Limb (tissue), 2 donors: ENCODE results near the gene TGM6.

Experiments
- DNase-seq, 2 donors: peaks; one replicate each; pipeline ENCODE4 v3.0.0-alpha.2; 2016; ENCODE audit errors: extremely low spot score in 2 of 2

The TGM6 gene

GRCh38 chr20:2453792-2454191 is 73.1 kb downstream of the TGM6 start:
- DNase-seq: no peak

DNA sequence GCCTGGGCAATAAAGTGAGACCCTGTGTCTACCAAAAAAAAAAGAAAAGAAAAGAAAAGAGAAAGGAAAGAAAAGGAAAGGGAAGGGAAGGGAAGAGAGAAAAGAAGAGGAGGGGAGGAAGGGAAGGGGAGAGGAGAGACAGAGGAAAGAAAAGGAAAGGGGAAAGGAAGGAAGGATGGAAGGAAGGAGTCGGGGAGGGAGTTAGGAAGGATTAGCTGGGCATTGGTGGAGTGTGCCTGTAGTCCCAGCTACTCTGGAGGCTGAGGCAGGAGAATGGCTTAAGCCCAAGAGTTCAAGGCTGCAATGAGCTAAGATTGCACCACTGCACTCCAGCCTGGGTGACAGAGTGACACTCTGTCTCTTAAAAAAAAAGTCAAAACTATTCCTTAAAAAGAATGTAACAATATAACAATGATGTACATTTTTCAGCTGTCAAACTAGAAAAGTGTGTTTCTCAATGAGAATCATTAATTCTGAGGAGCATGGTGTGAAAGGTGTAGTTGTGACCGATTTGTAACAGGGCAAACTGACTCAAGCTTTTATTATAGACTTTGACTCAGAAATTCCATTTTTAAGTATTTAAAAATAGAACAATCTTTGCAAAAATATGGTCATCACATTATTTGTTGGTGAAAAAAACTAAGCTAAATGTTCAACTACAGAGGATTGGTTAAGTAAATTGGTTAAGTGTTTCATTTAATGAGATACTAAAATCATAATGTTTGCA is 75.2 kb downstream of the TGM6 start:
- no peak for DNase-seq

GRCh38 chr20:2458919-2459499 is 78.3 kb downstream of the TGM6 start:
- DNase-seq: no peak

DNA sequence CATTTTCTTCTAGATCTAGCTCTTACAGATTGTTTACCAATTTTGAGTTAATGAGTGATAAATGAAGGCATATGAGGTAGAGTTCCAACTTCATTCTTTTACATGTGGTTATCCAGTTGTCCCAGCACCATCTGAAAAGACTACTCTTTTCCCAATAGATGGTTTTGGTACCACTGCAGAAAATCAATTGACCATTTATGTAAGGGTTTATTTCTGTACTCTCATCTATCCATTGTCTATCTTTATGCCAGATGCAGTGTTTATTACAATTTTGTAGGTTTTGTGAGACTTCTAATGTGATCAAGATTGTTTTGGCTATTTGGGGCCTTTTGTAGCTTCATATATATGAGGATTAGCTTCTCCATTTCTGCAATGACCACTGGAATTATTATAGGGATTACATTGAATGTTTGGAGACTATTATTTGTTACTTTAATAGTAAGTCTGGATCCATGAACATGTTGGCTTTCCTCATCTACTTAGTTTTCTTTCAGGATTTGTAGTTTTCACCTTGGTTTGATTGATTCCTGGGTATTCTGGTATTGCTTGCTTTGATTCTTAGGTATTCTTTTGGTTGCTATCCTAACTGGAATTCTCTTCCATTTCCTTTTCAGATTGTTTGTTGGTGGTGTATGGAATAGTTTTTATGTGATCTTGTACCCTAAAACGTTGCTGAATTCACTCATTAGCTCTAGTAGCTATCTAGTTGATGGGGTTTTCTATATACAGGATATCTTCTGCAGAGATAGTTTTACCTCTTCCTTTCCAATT is 79.5 kb downstream of the TGM6 start:
- DNase-seq: no peak

DNA sequence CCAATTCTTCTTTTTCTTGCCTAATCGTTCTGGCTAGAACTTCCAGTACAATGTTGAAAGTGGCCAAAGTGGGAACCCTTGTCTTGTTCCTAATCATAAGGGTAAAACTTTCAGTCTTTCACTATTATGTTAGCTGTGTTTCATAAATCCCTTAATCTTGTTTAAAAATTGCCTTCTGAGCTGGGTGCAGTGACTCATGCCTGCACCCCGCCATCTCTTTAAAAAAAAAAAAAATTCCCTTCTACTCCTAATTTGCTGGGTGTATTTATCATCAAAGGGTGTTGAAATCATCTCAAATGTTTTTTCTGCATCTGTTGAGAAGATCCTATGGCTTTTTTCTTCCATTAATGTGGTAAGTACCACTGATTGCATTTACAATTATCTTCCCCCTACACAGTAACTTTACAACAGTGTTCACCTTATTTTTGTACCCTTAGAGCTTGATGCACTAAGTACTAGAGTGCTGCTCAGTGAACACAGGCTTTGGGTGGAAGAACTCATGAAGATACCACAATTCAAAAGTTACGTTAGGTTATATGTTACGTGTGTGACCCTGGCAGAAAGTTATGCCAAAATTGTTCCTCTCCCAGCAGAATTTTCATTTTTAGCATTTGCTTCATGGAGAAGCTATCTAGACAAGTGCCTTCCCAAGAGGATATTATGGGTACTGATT is 80.2 kb downstream of the TGM6 start:
- no peak for DNase-seq

- no peak for DNase-seq
These were observed 81.8 kb downstream of the TGM6 start for GRCh38 chr20:2462484-2462883.

DNA sequence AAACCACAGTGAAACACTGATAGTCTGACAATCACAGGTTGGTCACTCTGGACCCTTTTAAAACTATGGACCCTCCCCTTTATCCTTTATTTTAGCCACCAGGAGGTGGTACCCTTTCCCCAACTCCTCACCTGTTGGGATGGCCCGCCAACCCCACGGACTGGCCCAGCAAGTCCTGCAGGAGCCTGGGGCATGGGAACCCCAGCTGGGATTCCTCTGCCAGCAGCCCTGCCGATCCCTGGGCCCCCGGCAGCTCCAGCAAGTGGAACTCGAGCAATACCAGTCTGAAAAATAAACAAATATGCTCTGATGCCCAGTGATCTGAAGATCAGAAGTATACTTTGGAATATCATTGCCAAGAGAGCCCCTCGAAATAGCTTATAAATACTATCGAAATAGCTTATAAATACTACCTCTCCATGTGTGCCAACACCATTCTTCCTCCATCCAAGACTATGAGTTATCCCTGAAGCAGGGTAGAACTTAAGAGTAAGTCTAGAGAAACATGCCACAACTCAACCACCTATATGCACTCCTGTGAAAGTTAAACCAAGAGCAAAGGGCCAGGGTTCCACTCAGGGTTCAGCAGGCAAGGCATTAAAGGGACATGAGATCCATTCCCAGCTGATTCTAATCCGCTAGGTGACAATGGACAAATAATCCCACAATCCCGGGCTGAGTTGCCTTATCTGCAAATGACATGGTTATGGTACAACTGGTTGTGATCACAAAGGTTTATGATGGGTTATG is 83.1 kb downstream of the TGM6 start:
- no peak for DNase-seq

GRCh38 chr20:2465100-2465499 is 84.4 kb downstream of the TGM6 start:
- no peak for DNase-seq

DNA sequence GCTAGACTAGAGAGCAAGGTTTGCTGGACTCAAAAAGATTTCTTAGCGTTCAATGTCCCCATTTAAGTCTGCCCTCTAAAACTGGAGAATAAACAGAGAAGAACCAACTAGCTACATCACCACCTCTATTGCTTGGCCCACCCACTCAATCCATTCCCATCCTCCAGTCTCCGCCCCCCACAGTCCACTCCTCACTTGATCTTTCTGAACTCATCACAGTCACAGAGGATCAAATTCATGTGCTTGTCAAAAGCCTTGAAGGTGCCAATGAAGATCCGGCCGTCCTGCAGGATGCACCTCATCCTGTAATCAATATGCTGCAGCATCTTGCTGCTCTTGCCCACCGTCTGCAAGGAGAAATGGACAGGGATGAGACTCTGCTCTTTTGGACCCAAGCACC is 86.7 kb downstream of the TGM6 start:
- DNase-seq: no peak

GRCh38 chr20:2468581-2469407 is 88.1 kb downstream of the TGM6 start:
- no peak for DNase-seq

DNA sequence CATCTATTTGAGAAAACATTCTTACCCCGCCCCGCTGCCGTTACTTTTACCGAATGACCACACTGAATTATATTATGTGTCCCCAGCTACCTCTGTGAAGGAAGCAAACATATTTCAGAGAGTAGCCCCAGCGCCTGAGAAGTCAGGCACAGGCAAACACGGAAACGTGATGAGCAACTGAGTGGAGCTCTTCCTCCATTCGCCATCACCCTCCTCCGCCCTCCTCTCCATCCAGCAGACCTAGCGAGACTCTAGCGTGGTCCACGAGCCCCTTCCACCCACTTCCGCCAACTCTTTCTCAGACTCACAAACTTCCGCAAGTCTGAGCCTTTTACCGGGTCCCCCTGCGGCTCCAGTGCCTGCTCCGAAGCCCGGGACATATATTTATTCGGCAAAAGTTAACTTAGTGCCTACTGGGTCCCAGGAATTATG is 89.3 kb downstream of the TGM6 start:
- DNase-seq: peak in 1 of 2 donors; percentile 19

DNA sequence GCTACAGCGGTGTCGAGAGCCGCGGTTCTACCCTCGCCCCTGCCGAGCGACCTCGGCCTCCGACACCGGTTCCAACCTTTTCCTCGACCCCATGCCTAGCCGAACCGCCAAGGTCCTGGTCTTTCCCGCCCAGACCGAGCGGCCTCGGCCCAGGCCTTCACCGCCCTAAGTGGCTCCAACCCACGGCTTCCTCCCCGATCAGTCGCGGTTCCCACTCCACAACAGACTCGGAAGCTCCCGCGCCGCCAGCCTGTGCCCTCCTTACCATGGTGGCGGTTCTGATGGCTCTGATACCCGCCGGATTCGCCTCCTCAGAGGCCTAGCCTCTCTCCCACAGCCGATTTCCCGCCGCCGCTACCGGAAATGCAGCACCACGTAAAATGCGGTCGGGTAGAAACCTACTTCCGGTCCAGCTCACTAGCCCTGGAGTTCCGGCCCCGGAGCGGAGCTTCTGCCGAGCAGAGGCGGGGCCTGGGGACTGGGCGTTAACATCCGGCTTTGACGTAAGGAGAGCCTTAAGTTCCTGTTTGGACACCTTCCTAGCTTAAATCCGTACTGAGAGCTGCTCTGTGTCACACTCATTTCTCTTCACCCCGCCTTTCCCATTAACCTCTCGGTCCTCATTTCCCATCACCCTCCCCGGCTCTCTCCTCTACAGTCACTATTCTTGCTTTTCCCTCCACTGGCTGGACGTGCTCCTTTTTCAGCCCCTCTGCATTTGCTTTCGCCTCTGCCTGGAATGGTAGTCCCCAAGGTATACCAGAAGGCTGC is 89.9 kb downstream of the TGM6 start, which contains the start of gene SNRPB:
Gene SNRPB, minus strand, starts transcription at position 367 of the 771 bp plus-strand sequence. Its CDS starts 99 bp downstream, at position 268.
- DNase-seq: peak; percentile 97 to 99

DNA sequence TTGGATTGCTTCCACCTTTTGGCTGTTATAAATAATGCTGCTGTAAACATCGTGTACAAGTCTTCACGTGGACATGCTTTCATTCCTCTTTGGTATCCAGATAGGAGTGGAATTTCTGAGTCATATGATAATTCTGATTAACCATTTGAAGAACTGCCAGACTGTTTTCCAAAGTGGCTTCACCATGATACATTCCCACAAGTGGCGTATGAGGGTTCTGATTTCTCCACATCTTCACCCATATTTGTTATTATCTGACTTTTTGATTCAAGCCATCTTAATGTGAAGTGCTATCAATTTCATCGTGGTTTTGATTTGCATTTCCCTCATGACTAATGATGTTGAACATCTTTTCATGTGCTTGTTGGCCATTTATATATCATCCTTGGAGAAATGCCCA is 92.8 kb downstream of the TGM6 start:
- DNase-seq: no peak

DNA sequence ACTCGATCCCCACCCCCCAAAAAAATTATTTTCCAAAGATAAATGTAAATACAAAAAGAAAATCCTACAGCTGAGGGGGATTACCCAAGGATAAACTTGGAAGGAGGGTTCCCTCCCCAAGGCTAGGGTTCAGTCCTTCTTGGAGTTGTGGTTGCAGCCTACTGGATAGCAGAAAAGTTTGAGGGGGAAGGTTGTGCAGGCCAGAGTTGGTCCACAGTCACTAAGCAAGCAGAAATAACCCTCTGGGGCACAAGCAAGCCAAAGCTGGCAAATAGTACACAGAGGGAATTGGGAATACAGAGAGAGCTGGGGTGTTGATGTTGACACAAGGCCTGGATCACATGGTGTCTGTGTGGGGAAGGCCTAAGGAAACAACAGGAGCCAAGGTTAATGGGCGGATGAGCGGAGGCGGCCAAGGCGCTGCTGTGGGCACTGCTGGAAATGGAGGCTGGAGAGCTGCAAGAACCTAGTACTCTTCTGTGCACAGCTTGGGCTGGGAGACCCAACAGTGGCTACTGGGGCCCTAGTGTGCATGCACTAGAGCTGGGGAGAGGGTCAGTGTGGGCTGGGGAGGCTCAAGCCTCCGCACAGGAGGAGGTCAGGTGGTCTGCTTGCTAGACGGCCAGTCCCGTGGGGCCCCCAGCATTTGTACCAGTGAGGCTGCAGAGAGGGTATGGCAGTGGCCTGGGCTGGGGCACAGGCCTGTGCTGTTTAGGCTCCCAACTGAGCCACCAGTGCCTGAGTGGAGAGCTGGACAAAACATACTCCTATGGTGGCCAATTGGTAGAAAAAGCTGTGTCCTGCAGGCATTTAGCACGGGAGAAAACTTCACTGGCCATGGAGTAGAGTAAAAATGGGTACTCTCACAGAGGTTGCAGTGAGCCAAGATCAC is 95.4 kb downstream of the TGM6 start:
- no peak for DNase-seq

GRCh38 chr20:2476742-2477615 is 96.3 kb downstream of the TGM6 start:
- DNase-seq: no peak

DNA sequence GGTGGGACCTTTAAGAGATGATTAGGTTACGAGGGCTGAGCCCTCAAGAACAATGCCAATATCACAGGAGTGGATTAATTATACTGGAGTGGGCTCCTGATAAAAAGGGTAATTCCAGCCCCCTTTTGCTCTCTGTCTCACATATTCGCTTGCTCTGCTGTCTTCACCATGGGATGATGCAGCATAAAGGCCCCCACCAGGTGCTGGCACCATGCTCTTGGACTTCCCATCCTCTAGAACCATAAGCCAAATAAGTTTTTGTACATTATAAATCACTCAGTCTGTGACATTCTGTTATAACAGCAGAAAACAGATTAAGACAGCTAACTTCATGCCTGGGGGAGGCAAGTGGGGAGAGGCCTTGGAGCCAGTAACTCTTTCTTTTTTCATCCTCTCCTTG is 99.7 kb downstream of the TGM6 start:
- DNase-seq: no peak
